ENCODE measurements around the gene ITM2A. TPM values are rescaled to one million over a fixed set of nuclear protein-coding genes. Genes with fewer than 3 reads are reported as not detected.

Gene ITM2A
- total and polyA plus RNA-seq, 7 donors, result 18.0 to 63.4 (median 20.8) TPM

DNA sequence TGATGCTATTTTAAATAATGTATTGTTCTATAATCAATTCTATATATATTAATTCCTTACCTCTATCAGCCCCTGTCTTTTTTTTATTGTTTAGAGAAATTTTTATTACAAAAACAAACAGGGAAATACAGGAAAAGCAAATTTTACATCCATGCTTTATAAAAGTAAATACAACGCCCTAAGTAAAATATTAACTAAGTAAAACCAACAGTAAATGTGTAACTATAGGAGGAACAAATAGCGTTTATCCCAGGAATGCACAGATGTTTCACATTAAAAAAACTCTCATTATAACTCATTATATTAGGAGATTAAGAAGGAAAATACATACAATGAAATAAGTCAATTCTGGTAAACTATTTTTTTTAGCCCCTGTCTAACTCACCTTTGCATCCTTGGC is 8.2 kb upstream of the ITM2A start:
- 63 to 82% (median 69%) methylated on average over 2 of the region's 2 CpGs for WGBS, 3 donors
- no peaks in the 10 kb centered on the region for H3K4me1 ChIP-seq
- no peak overlapping the region for H3K4me3 ChIP-seq
- TF ChIP-seq CTCF (IDR thresholded peaks at IDR 0.05), result no peak
- DNase-seq (no peak), ATAC-seq (no peak)
- peaks cover 0 to 5% (median 0%) of the 10 kb centered on the region in 3 donors for H3K27me3 ChIP-seq (ENCODE audit: insufficient read depth in 3 of 3, low read length in 2 of 3)
- peaks cover 6% of the 10 kb centered on the region for H3K9me3 ChIP-seq
- no peak overlapping the region for H3K27ac ChIP-seq
- no peaks in the 10 kb centered on the region for H3K36me3 ChIP-seq (ENCODE audit: insufficient read depth in 1 of 2, low read depth in 1 of 2)
- intact Hi-C loops (cut with DNase I), result no loop called here

DNA sequence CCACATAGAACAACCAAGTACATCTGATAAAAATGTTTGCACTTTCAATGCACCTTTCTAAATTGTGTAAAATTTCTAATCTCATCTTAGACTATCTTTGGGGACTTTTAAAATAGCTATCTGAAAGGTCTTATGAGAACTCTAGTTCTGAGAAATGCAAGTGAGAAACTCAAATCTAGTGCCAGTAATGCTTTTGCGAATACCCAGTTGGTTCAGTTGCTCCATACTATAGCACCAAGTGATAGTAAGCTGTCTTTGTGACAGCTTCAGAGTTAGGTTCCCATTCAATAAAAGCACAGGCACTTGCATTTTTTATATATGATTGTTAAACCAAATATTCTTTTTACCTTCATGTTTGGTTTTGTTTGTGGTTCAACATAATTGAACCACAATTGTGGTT is 4.5 kb upstream of the ITM2A start:
- no peak for DNase-seq
- Histone ChIP-seq H3K4me1 (no peaks in the 10 kb centered on the region), H3K27ac (no peak overlapping the region), H3K4me3 (no peak overlapping the region), H3K9me3 (peaks cover 6% of the 10 kb centered on the region), H3K27me3 (ENCODE audit: insufficient read depth in 3 of 3, low read length in 2 of 3) (peaks cover 0 to 7% (median 0%) of the 10 kb centered on the region in 3 donors), H3K36me3 (ENCODE audit: insufficient read depth in 1 of 2, low read depth in 1 of 2) (no peaks in the 10 kb centered on the region)
- intact Hi-C loops (cut with DNase I), result no loop called here
- TF ChIP-seq CTCF (IDR thresholded peaks at IDR 0.05), result no peak
- WGBS, 3 donors, result 69 to 73% (median 70%) methylated on average over 1 of the region's 1 CpG
- no peak for ATAC-seq

GRCh38 chrX:79371101-79371500 is 4.0 kb upstream of the ITM2A start:
- no peak for TF ChIP-seq CTCF (IDR thresholded peaks at IDR 0.05)
- DNase-seq (no peak), ATAC-seq (no peak)
- H3K4me1 ChIP-seq, result no peaks in the 10 kb centered on the region
- peaks cover 6% of the 10 kb centered on the region for H3K9me3 ChIP-seq
- no peaks in the 10 kb centered on the region for H3K36me3 ChIP-seq (ENCODE audit: insufficient read depth in 1 of 2, low read depth in 1 of 2)
- 5 to 29% (median 20%) methylated on average over 2 of the region's 2 CpGs for WGBS, 3 donors
- intact Hi-C loops (cut with DNase I), result no loop called here
- peaks cover 0 to 11% (median 0%) of the 10 kb centered on the region in 3 donors for H3K27me3 ChIP-seq (ENCODE audit: insufficient read depth in 3 of 3, low read length in 2 of 3)
- H3K27ac ChIP-seq, result no peak overlapping the region
- no peak overlapping the region for H3K4me3 ChIP-seq

DNA sequence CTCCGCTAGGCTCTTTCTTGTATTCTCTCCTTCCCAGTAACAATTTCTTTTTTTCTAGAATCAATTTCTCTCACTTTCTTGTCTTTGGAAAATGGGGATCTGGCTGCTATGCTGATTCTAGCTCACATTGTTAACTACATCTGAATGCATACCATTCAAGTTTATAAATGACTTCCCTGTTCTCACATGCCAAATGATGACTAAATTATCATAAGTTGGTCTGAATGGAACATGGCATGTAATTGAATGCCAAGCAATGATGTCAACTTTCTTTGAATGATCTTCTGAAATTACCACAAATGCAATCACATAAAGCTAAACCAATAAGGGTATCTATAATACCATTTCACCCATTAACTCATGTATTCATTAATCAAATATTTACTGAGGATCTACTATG is 2.7 kb upstream of the ITM2A start:
- H3K4me3 ChIP-seq, result no peak overlapping the region
- H3K9me3 ChIP-seq, result peaks cover 6% of the 10 kb centered on the region
- TF ChIP-seq CTCF (IDR thresholded peaks at IDR 0.05), result no peak
- ATAC-seq (no peak), DNase-seq (no peak)
- no peak overlapping the region for H3K27ac ChIP-seq
- H3K36me3 ChIP-seq (ENCODE audit: insufficient read depth in 1 of 2, low read depth in 1 of 2), result no peaks in the 10 kb centered on the region
- 89 to 98% (median 94%) methylated on average over 1 of the region's 1 CpG for WGBS, 3 donors
- H3K4me1 ChIP-seq, result no peaks in the 10 kb centered on the region
- intact Hi-C loops (cut with DNase I), result no loop called here
- peaks cover 0 to 21% (median 0%) of the 10 kb centered on the region in 3 donors for H3K27me3 ChIP-seq (ENCODE audit: insufficient read depth in 3 of 3, low read length in 2 of 3)

GRCh38 chrX:79368441-79368840 is 1.3 kb upstream of the ITM2A start:
- WGBS, 3 donors, result 56 to 67% (median 56%) methylated on average over 6 of the region's 6 CpGs
- H3K36me3 ChIP-seq (ENCODE audit: insufficient read depth in 1 of 2, low read depth in 1 of 2), result no peaks in the 10 kb centered on the region
- DNase-seq (no peak), ATAC-seq (no peak)
- peaks cover 0 to 22% (median 0%) of the 10 kb centered on the region in 3 donors for H3K27me3 ChIP-seq (ENCODE audit: insufficient read depth in 3 of 3, low read length in 2 of 3)
- no peak overlapping the region for H3K27ac ChIP-seq
- TF ChIP-seq CTCF (IDR thresholded peaks at IDR 0.05), result no peak
- no peaks in the 10 kb centered on the region for H3K9me3 ChIP-seq
- H3K4me3 ChIP-seq, result no peak overlapping the region
- intact Hi-C loops (cut with DNase I), result no loop called here
- no peaks in the 10 kb centered on the region for H3K4me1 ChIP-seq

All from psoas muscle (tissue), 8 donors.